SW480 (cell line): Measurements from ENCODE around the gene OGFR.
"Not testable (repeated sequence)": the region's sequence is repeated elsewhere in the genome, so short reads cannot be mapped to it uniquely, and the experiment has no call there.

Experiments used
- DNase-seq: peaks from one replicate; pipeline ENCODE4 v3.0.0-alpha.2; 2016; ENCODE audit warnings: low spot score

Gene OGFR

GRCh38 chr20:62839816-62840215 lies 35.2 kb downstream of the OGFR start:
- DNase-seq, result no peak

GRCh38 chr20:62840244-62841197 lies 35.9 kb downstream of the OGFR start:
- DNase-seq, result no peak

- DNase-seq, result no peak
Observed at GRCh38 chr20:62841705-62842212, 37.1 kb downstream of the OGFR start.

GRCh38 chr20:62843656-62844055 lies 39.0 kb downstream of the OGFR start:
- DNase-seq, result no peak

- no peak for DNase-seq
Observed at GRCh38 chr20:62844182-62844581, 39.5 kb downstream of the OGFR start.

GRCh38 chr20:62845416-62846160 lies 41.0 kb downstream of the OGFR start:
- no peak for DNase-seq

GRCh38 chr20:62846166-62846890 lies 41.7 kb downstream of the OGFR start:
- no peak for DNase-seq

- not testable (repeated sequence) for DNase-seq
Observed at GRCh38 chr20:62848917-62849316, 44.3 kb downstream of the OGFR start.

GRCh38 chr20:62849431-62849830 lies 44.8 kb downstream of the OGFR start:
- no peak for DNase-seq

- DNase-seq, result no peak
Observed at GRCh38 chr20:62850333-62850974, 45.8 kb downstream of the OGFR start.

- no peak for DNase-seq
Observed at GRCh38 chr20:62852196-62852595, 47.6 kb downstream of the OGFR start.

- DNase-seq, result no peak
Observed at GRCh38 chr20:62852841-62853240, 48.2 kb downstream of the OGFR start.

- DNase-seq, result not testable (repeated sequence)
Observed at GRCh38 chr20:62853304-62853703, 48.7 kb downstream of the OGFR start.

GRCh38 chr20:62854121-62854520 lies 49.5 kb downstream of the OGFR start:
- DNase-seq, result no peak

- no peak for DNase-seq
Observed at GRCh38 chr20:62855120-62855519, 50.5 kb downstream of the OGFR start.

- DNase-seq, result no peak
Observed at GRCh38 chr20:62856931-62857619, 52.4 kb downstream of the OGFR start.

- DNase-seq, result no peak
Observed at GRCh38 chr20:62858058-62858830, 53.6 kb downstream of the OGFR start.

GRCh38 chr20:62859721-62860120 lies 55.1 kb downstream of the OGFR start:
- DNase-seq, result no peak

GRCh38 chr20:62860391-62860923 lies 55.8 kb downstream of the OGFR start:
- peak; percentile 68 for DNase-seq
